Astrocyte (in vitro differentiated cells and primary cell): ENCODE results near the gene CYP4A22. TPM values are rescaled to one million over a fixed set of nuclear protein-coding genes. Genes with fewer than 3 reads are reported as not detected.
"Not testable (repeated sequence)": the region's sequence is repeated elsewhere in the genome, so short reads cannot be mapped to it uniquely, and the experiment has no call there.

Source experiments
- DNase-seq: peaks from one replicate; pipeline ENCODE4 v3.0.0-alpha.2; 2010; ENCODE audit warnings: low read depth
- FAIRE-seq: peaks from 2 replicates; lab custom pipeline; 2011; peaks lifted over from hg19 to GRCh38; lab: Jason Lieb, UNC
- H2AFZ ChIP-seq: 2 replicates; pipeline ENCODE4 v1.6.0; 2012; ENCODE audit warnings: low read depth, low read length, inconsistent platforms
- H3K27ac ChIP-seq: 2 replicates; pipeline ENCODE4 v1.5.1; 2011; ENCODE audit warnings: low read depth, low read length, inconsistent platforms
- H3K27me3 ChIP-seq: 2 replicates; pipeline ENCODE4 v1.6.0; 2011; ENCODE audit warnings: low read length, inconsistent platforms; ENCODE audit not compliant: insufficient read depth
- H3K36me3 ChIP-seq: 2 replicates; pipeline ENCODE4 v1.5.1; 2011; ENCODE audit warnings: low read length, inconsistent platforms; ENCODE audit not compliant: insufficient read depth
- H3K4me1 ChIP-seq: 2 replicates; pipeline ENCODE4 v1.5.1; 2011; ENCODE audit warnings: low read length, inconsistent platforms; ENCODE audit not compliant: insufficient read depth
- H3K4me2 ChIP-seq: 2 replicates; pipeline ENCODE4 v1.6.0; 2012; ENCODE audit warnings: low read length, inconsistent platforms
- H3K4me3 ChIP-seq: 2 replicates; pipeline ENCODE4 v1.5.1; 2011; ENCODE audit warnings: low read depth, mild to moderate bottlenecking, low read length, inconsistent platforms; ENCODE audit not compliant: insufficient read depth
- H3K79me2 ChIP-seq: 2 replicates; pipeline ENCODE4 v1.6.0; 2012; ENCODE audit warnings: mild to moderate bottlenecking, low read length, inconsistent platforms; ENCODE audit not compliant: insufficient read depth
- H3K9ac ChIP-seq: 2 replicates; pipeline ENCODE4 v1.6.0; 2012; ENCODE audit warnings: mild to moderate bottlenecking, low read length, inconsistent platforms
- H3K9me3 ChIP-seq: 2 replicates; pipeline ENCODE4 v1.5.1; 2012; ENCODE audit warnings: low read depth, mild to moderate bottlenecking, low read length, inconsistent platforms; ENCODE audit not compliant: insufficient read depth
- H4K20me1 ChIP-seq: 2 replicates; pipeline ENCODE4 v1.6.0; 2012; ENCODE audit warnings: low read length, inconsistent platforms; ENCODE audit not compliant: insufficient read depth
- H3K27ac Mint-ChIP-seq: one replicate; pipeline ENCODE4 v1.8.0; 2021; ENCODE audit warnings: mild to moderate bottlenecking, mixed read lengths; ENCODE audit not compliant: unreplicated experiment
- H3K27me3 Mint-ChIP-seq: one replicate; pipeline ENCODE4 v1.8.0; 2021; ENCODE audit warnings: low read depth, mixed read lengths; ENCODE audit not compliant: unreplicated experiment
- H3K36me3 Mint-ChIP-seq: one replicate; pipeline ENCODE4 v1.8.0; 2021; ENCODE audit warnings: low read depth, mixed read lengths; ENCODE audit not compliant: unreplicated experiment
- H3K4me1 Mint-ChIP-seq: one replicate; pipeline ENCODE4 v1.8.0; 2021; ENCODE audit warnings: low read depth, mixed read lengths; ENCODE audit not compliant: unreplicated experiment
- H3K4me3 Mint-ChIP-seq: one replicate; pipeline ENCODE4 v1.8.0; 2021; ENCODE audit warnings: mild to moderate bottlenecking, moderate library complexity, mixed read lengths; ENCODE audit not compliant: unreplicated experiment
- H3K9me3 Mint-ChIP-seq: one replicate; pipeline ENCODE4 v1.8.0; 2021; ENCODE audit warnings: mild to moderate bottlenecking, mixed read lengths; ENCODE audit not compliant: unreplicated experiment
- CTCF ChIP-seq: IDR thresholded peaks from 2 replicates; pipeline ENCODE4 v1.5.1; 2011; ENCODE audit warnings: low read depth, mild to moderate bottlenecking, inconsistent platforms, low read length, moderate library complexity; ENCODE audit not compliant: insufficient read depth
- EZH2 ChIP-seq: IDR thresholded peaks from 2 replicates; pipeline ENCODE4 v1.6.1; 2012; ENCODE audit warnings: mild to moderate bottlenecking, low read length, inconsistent platforms; ENCODE audit not compliant: insufficient read depth
- total RNA-seq: library from RNA; stranded (reverse); gene quantifications from 2 replicates; pipeline ENCODE4 v1.2.1, GENCODE V29; 2021

Gene CYP4A22
- total RNA-seq, 1 donor from 2014 or later = not detected

GRCh38 chr1:47128221-47128620 lies 9.0 kb upstream of the CYP4A22 start:
- H3K9ac ChIP-seq = no peak overlapping the region
- no peak overlapping the region for H2AFZ ChIP-seq
- Mint-ChIP-seq H3K27ac (no peak overlapping the region), H3K27me3 (peaks cover 3% of the 10 kb centered on the region), H3K4me3 (no peak overlapping the region), H3K4me1 (no peaks in the 10 kb centered on the region), H3K36me3 (no peaks in the 10 kb centered on the region), H3K9me3 (no peaks in the 10 kb centered on the region)
- no peak overlapping the region for H3K4me3 ChIP-seq
- no peaks in the 10 kb centered on the region for H3K9me3 ChIP-seq
- FAIRE-seq (no peak), DNase-seq (no peak)
- H3K36me3 ChIP-seq = no peaks in the 10 kb centered on the region
- no peaks in the 10 kb centered on the region for H3K79me2 ChIP-seq
- TF ChIP-seq CTCF (no peak), EZH2 (no peak)
- no peaks in the 10 kb centered on the region for H4K20me1 ChIP-seq
- H3K27me3 ChIP-seq = no peaks in the 10 kb centered on the region
- H3K4me1 ChIP-seq = no peaks in the 10 kb centered on the region
- H3K27ac ChIP-seq = no peak overlapping the region
- no peak overlapping the region for H3K4me2 ChIP-seq

- H3K4me3 Mint-ChIP-seq, FAIRE-seq, H3K36me3 Mint-ChIP-seq, H3K4me1 ChIP-seq, H2AFZ ChIP-seq, H3K9me3 ChIP-seq, H3K27ac ChIP-seq, H3K79me2 ChIP-seq, H3K9ac ChIP-seq, H3K4me3 ChIP-seq, H3K27me3 ChIP-seq, H3K9me3 Mint-ChIP-seq, DNase-seq, H3K4me1 Mint-ChIP-seq, H3K27ac Mint-ChIP-seq, H3K4me2 ChIP-seq, H4K20me1 ChIP-seq, H3K36me3 ChIP-seq, H3K27me3 Mint-ChIP-seq: not testable (repeated sequence)
Measured at GRCh38 chr1:47128854-47129253, 8.4 kb upstream of the CYP4A22 start.

- H3K9me3 ChIP-seq, H3K36me3 ChIP-seq, H3K27me3 ChIP-seq, H2AFZ ChIP-seq, DNase-seq, FAIRE-seq, H3K27me3 Mint-ChIP-seq, H3K4me1 Mint-ChIP-seq, H4K20me1 ChIP-seq, H3K27ac ChIP-seq, H3K4me3 Mint-ChIP-seq, H3K27ac Mint-ChIP-seq, H3K79me2 ChIP-seq, H3K9ac ChIP-seq, H3K4me3 ChIP-seq, H3K9me3 Mint-ChIP-seq, H3K4me2 ChIP-seq, H3K4me1 ChIP-seq, H3K36me3 Mint-ChIP-seq: not testable (repeated sequence)
Measured at GRCh38 chr1:47129489-47130230, 7.6 kb upstream of the CYP4A22 start.

- H3K4me3 Mint-ChIP-seq, H4K20me1 ChIP-seq, H3K4me1 ChIP-seq, DNase-seq, FAIRE-seq, H3K9me3 Mint-ChIP-seq, H3K27me3 Mint-ChIP-seq, H3K9me3 ChIP-seq, H3K27ac ChIP-seq, H3K4me3 ChIP-seq, H3K4me1 Mint-ChIP-seq, H3K36me3 Mint-ChIP-seq, H3K27me3 ChIP-seq, H3K9ac ChIP-seq, H3K36me3 ChIP-seq, H3K4me2 ChIP-seq, H2AFZ ChIP-seq, H3K27ac Mint-ChIP-seq, H3K79me2 ChIP-seq: not testable (repeated sequence)
Measured at GRCh38 chr1:47132665-47133064, 4.6 kb upstream of the CYP4A22 start.
